ENCODE data around the gene TTC12. TPM values are rescaled to one million over a fixed set of nuclear protein-coding genes. Genes with fewer than 3 reads are reported as not detected.

The TTC12 gene
- total and polyA plus RNA-seq, 2 donors (not counting 1 experiment from before 2014, with no cell fraction given): 9.9 to 11.9 TPM

GRCh38 chr11:113316256-113316655 is 1.9 kb downstream of the TTC12 start:
- H3K4me3 ChIP-seq (replicated peaks in 1 of 4; ENCODE audit: control extremely low read depth in 1 of 4, insufficient read depth in 1 of 4, low read depth in 3 of 4, low read length in 4 of 4): no peak overlapping the region
- no peaks in the 10 kb centered on the region for H3K79me2 ChIP-seq (ENCODE audit: control insufficient read depth, insufficient read depth, low read length)
- no peaks in the 10 kb centered on the region for H4K20me1 ChIP-seq (ENCODE audit: control insufficient read depth, extremely low read depth, insufficient read depth, low read length)
- H3K4me2 ChIP-seq (ENCODE audit: extremely low read depth, insufficient read depth, low read length): no peak overlapping the region
- H3K36me3 ChIP-seq (ENCODE audit: control insufficient read depth, insufficient read depth, low read length): no peaks in the 10 kb centered on the region
- no peak overlapping the region for H3K27ac ChIP-seq (ENCODE audit: insufficient read depth, low read length)
- H3K9me3 ChIP-seq (ENCODE audit: control insufficient read depth, insufficient read depth, low read depth, low read length): no peaks in the 10 kb centered on the region
- no peak overlapping the region for H3K9ac ChIP-seq (ENCODE audit: insufficient read depth, low read length)
- no peak for TF ChIP-seq CTCF (conservative IDR thresholded peaks at IDR 0.05 in 1 of 2, IDR thresholded peaks at IDR 0.05 in 1 of 2; ENCODE audit: low read depth in 1 of 2, low read length in 2 of 2)
- TF ChIP-seq EZH2 (IDR thresholded peaks at IDR 0.05; ENCODE audit: low read length, missing control alignments): no peak
- no peak for DNase-seq (ENCODE audit: low read depth in 2 of 2)
- no peak overlapping the region for H2AFZ ChIP-seq (ENCODE audit: low read length)
- H3K4me1 ChIP-seq (ENCODE audit: control insufficient read depth, extremely low read depth, insufficient read depth, low read length): no peaks in the 10 kb centered on the region
- H3K27me3 ChIP-seq (ENCODE audit: control insufficient read depth, insufficient read depth, low read length): no peaks in the 10 kb centered on the region

DNA sequence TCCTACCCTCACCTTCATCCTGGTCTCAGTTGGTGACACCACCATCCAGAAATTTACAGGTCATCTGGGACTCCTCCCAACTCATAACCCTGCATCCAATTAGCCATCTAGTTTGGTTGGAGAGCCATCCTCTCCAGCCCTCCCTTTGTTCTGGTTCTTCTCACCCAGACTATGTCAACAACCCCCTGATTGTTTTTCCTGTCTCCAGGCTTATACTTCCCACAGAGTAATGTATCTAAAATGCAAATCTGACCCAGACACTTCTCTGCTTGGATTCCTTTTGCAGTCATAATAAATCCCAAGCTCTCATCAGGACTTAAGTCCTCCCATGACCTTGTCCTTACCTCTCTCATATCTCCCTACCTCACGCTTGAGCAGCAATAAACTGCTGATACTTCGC is 3.0 kb downstream of the TTC12 start:
- Histone ChIP-seq H3K36me3 (ENCODE audit: control insufficient read depth, insufficient read depth, low read length) (no peaks in the 10 kb centered on the region), H4K20me1 (ENCODE audit: control insufficient read depth, extremely low read depth, insufficient read depth, low read length) (no peaks in the 10 kb centered on the region), H3K79me2 (ENCODE audit: control insufficient read depth, insufficient read depth, low read length) (no peaks in the 10 kb centered on the region), H3K4me2 (ENCODE audit: extremely low read depth, insufficient read depth, low read length) (no peak overlapping the region), H3K27me3 (ENCODE audit: control insufficient read depth, insufficient read depth, low read length) (no peaks in the 10 kb centered on the region), H2AFZ (ENCODE audit: low read length) (no peak overlapping the region), H3K27ac (ENCODE audit: insufficient read depth, low read length) (no peak overlapping the region), H3K4me3 (replicated peaks in 1 of 4; ENCODE audit: control extremely low read depth in 1 of 4, insufficient read depth in 1 of 4, low read depth in 3 of 4, low read length in 4 of 4) (no peak overlapping the region), H3K9ac (ENCODE audit: insufficient read depth, low read length) (no peak overlapping the region), H3K9me3 (ENCODE audit: control insufficient read depth, insufficient read depth, low read depth, low read length) (no peaks in the 10 kb centered on the region), H3K4me1 (ENCODE audit: control insufficient read depth, extremely low read depth, insufficient read depth, low read length) (no peaks in the 10 kb centered on the region)
- DNase-seq (ENCODE audit: low read depth in 2 of 2): no peak
- TF ChIP-seq EZH2 (IDR thresholded peaks at IDR 0.05; ENCODE audit: low read length, missing control alignments) (no peak), CTCF (conservative IDR thresholded peaks at IDR 0.05 in 1 of 2, IDR thresholded peaks at IDR 0.05 in 1 of 2; ENCODE audit: low read depth in 1 of 2, low read length in 2 of 2) (no peak)

DNA sequence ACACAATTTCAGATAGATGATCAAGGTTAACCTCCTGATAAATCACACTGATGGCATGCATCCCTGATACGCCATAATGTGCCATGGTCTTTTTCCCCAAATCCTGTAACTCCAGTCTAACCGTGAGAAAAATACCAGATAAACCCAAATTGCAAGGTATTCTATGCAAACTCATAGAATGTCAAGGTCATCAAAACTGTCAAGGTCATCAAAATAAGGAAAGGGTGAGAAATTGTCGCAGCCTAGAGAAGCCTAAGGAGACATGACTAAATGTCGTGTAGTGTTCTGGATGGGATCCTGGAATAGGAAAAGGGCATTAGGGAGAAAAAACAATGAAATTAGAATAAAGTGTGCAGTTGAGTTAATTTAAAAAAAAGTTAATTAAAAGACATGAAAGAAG is 4.7 kb downstream of the TTC12 start:
- Histone ChIP-seq H3K36me3 (ENCODE audit: control insufficient read depth, insufficient read depth, low read length) (no peaks in the 10 kb centered on the region), H3K4me1 (ENCODE audit: control insufficient read depth, extremely low read depth, insufficient read depth, low read length) (no peaks in the 10 kb centered on the region), H3K27me3 (ENCODE audit: control insufficient read depth, insufficient read depth, low read length) (no peaks in the 10 kb centered on the region), H2AFZ (ENCODE audit: low read length) (no peak overlapping the region), H3K79me2 (ENCODE audit: control insufficient read depth, insufficient read depth, low read length) (no peaks in the 10 kb centered on the region), H3K9me3 (ENCODE audit: control insufficient read depth, insufficient read depth, low read depth, low read length) (no peaks in the 10 kb centered on the region), H4K20me1 (ENCODE audit: control insufficient read depth, extremely low read depth, insufficient read depth, low read length) (no peaks in the 10 kb centered on the region), H3K4me2 (ENCODE audit: extremely low read depth, insufficient read depth, low read length) (no peak overlapping the region), H3K9ac (ENCODE audit: insufficient read depth, low read length) (no peak overlapping the region), H3K4me3 (replicated peaks in 1 of 4; ENCODE audit: control extremely low read depth in 1 of 4, insufficient read depth in 1 of 4, low read depth in 3 of 4, low read length in 4 of 4) (no peak overlapping the region), H3K27ac (ENCODE audit: insufficient read depth, low read length) (no peak overlapping the region)
- TF ChIP-seq EZH2 (IDR thresholded peaks at IDR 0.05; ENCODE audit: low read length, missing control alignments): no peak
- TF ChIP-seq CTCF (conservative IDR thresholded peaks at IDR 0.05 in 1 of 2, IDR thresholded peaks at IDR 0.05 in 1 of 2; ENCODE audit: low read depth in 1 of 2, low read length in 2 of 2): no peak
- no peak for DNase-seq (ENCODE audit: low read depth in 2 of 2)
